ENCODE data around the gene SPECC1.

DNA sequence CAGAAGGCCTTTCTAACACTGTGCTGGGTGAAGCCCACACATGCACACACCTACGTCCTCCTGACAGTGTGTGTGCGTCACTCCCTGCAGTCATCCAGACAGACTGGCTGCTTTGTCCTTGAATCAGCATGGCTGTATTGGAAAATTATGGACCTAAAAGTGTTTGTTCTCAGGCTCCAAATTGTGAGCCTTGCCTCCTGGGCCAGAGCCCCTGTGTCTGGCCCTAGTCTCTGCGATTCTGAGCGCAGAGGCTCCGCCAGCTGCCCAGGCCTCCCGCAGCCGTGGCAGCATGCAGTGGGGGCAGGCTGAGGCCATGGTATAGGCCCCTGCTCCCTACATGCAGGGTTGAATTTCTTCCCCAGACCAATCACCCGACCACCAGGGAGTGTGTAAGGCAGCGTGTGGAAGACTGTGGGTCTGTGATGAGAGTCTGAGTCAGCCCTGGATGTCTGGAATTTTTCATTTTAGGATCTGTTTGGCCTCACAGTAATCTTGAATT lies 291.3 kb downstream of the SPECC1 start:
- TF ChIP-seq, protein P1, sequence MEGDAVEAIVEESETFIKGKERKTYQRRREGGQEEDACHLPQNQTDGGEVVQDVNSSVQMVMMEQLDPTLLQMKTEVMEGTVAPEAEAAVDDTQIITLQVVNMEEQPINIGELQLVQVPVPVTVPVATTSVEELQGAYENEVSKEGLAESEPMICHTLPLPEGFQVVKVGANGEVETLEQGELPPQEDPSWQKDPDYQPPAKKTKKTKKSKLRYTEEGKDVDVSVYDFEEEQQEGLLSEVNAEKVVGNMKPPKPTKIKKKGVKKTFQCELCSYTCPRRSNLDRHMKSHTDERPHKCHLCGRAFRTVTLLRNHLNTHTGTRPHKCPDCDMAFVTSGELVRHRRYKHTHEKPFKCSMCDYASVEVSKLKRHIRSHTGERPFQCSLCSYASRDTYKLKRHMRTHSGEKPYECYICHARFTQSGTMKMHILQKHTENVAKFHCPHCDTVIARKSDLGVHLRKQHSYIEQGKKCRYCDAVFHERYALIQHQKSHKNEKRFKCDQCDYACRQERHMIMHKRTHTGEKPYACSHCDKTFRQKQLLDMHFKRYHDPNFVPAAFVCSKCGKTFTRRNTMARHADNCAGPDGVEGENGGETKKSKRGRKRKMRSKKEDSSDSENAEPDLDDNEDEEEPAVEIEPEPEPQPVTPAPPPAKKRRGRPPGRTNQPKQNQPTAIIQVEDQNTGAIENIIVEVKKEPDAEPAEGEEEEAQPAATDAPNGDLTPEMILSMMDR (IDR thresholded peaks at IDR 0.05): no peak
- TF ChIP-seq POLR2A (IDR thresholded peaks at IDR 0.05): no peak
